CD1c-positive myeloid dendritic cell (primary cell): ENCODE results near the gene RPP14.
A peak's percentile ranks its signal among the peaks of the same experiment; 100 is the strongest.
"Not testable (repeated sequence)": the region's sequence is repeated elsewhere in the genome, so short reads cannot be mapped to it uniquely, and the experiment has no call there.

Source experiments
- DNase-seq: peaks from one replicate; pipeline ENCODE4 v3.0.0-alpha.2; 2016; ENCODE audit errors: extremely low spot score

Gene RPP14

GRCh38 chr3:58305882-58306711 is at the start of gene RPP14, which contains the start of gene HTD2:
Gene RPP14 (plus strand): TSS chr3:58306245. CDS start chr3:58310330, 4,085 bp downstream.
Gene HTD2 (plus strand): TSS chr3:58306520. CDS start chr3:58317614, 11,094 bp downstream.
- peak; percentile 100 for DNase-seq

GRCh38 chr3:58256511-58256910 is 49.5 kb upstream of the RPP14 start:
- DNase-seq = no peak

GRCh38 chr3:58258392-58259055 is 47.5 kb upstream of the RPP14 start:
- DNase-seq = no peak

- peak; percentile 71 for DNase-seq
Measured at GRCh38 chr3:58260261-58260731, 45.7 kb upstream of the RPP14 start.

- DNase-seq = peak; percentile 18
Measured at GRCh38 chr3:58260733-58261132, 45.3 kb upstream of the RPP14 start.

- DNase-seq = no peak
Measured at GRCh38 chr3:58261954-58262666, 43.9 kb upstream of the RPP14 start.

- no peak for DNase-seq
Measured at GRCh38 chr3:58266577-58266976, 39.5 kb upstream of the RPP14 start.

GRCh38 chr3:58267543-58267942 is 38.5 kb upstream of the RPP14 start:
- DNase-seq = not testable (repeated sequence)

GRCh38 chr3:58269356-58269755 is 36.7 kb upstream of the RPP14 start:
- DNase-seq = no peak

GRCh38 chr3:58270485-58270884 is 35.6 kb upstream of the RPP14 start:
- no peak for DNase-seq

GRCh38 chr3:58271901-58272501 is 34.0 kb upstream of the RPP14 start:
- DNase-seq = peak; percentile 70

GRCh38 chr3:58272891-58273290 is 33.2 kb upstream of the RPP14 start:
- DNase-seq = no peak

- DNase-seq = peak; percentile 9
Measured at GRCh38 chr3:58273362-58273761, 32.7 kb upstream of the RPP14 start.

- no peak for DNase-seq
Measured at GRCh38 chr3:58274027-58274614, 31.9 kb upstream of the RPP14 start.

GRCh38 chr3:58281069-58281468 is 25.0 kb upstream of the RPP14 start:
- no peak for DNase-seq

GRCh38 chr3:58285334-58285733 is 20.7 kb upstream of the RPP14 start:
- DNase-seq = no peak

- no peak for DNase-seq
Measured at GRCh38 chr3:58287354-58287753, 18.7 kb upstream of the RPP14 start.

GRCh38 chr3:58288011-58288728 is 17.9 kb upstream of the RPP14 start:
- no peak for DNase-seq

GRCh38 chr3:58288964-58289613 is 17.0 kb upstream of the RPP14 start:
- not testable (repeated sequence) for DNase-seq

- DNase-seq = not testable (repeated sequence)
Measured at GRCh38 chr3:58290446-58290845, 15.6 kb upstream of the RPP14 start.
